NCI-H2081 treated with DMSO at 0.1 percent for 48 hours (cell line): ENCODE measurements around the gene RTP2.
A peak's percentile ranks its signal among the peaks of the same experiment; 100 is the strongest.

Source experiments
- DNase-seq: peaks from one replicate; lab custom pipeline; 2025; lab: John Stamatoyannopoulos, UW

The RTP2 gene

GRCh38 chr3:187738331-187739093 lies 36.2 kb upstream of the RTP2 start:
- peak; percentile 49 for DNase-seq

- no peak for DNase-seq
Observed at GRCh38 chr3:187738071-187738330, 35.6 kb upstream of the RTP2 start.

GRCh38 chr3:187737368-187738070 lies 35.2 kb upstream of the RTP2 start:
- DNase-seq = no peak

GRCh38 chr3:187737006-187737367 lies 34.6 kb upstream of the RTP2 start:
- no peak for DNase-seq

GRCh38 chr3:187736418-187736871 lies 34.1 kb upstream of the RTP2 start:
- DNase-seq = no peak

GRCh38 chr3:187735837-187736236 lies 33.5 kb upstream of the RTP2 start:
- no peak for DNase-seq

- DNase-seq = no peak
Observed at GRCh38 chr3:187735383-187735782, 33.0 kb upstream of the RTP2 start.

GRCh38 chr3:187734841-187735240 lies 32.5 kb upstream of the RTP2 start:
- no peak for DNase-seq

GRCh38 chr3:187733371-187733770 lies 31.0 kb upstream of the RTP2 start:
- DNase-seq = no peak

GRCh38 chr3:187729598-187729997 lies 27.2 kb upstream of the RTP2 start:
- no peak for DNase-seq

GRCh38 chr3:187728940-187729583 lies 26.7 kb upstream of the RTP2 start:
- no peak for DNase-seq

GRCh38 chr3:187728248-187728647 lies 25.9 kb upstream of the RTP2 start:
- no peak for DNase-seq

- DNase-seq = no peak
Observed at GRCh38 chr3:187726564-187726963, 24.2 kb upstream of the RTP2 start.

GRCh38 chr3:187725653-187726370 lies 23.5 kb upstream of the RTP2 start:
- DNase-seq = no peak

GRCh38 chr3:187725224-187725623 lies 22.9 kb upstream of the RTP2 start:
- DNase-seq = no peak

- no peak for DNase-seq
Observed at GRCh38 chr3:187722206-187722612, 19.9 kb upstream of the RTP2 start.

- DNase-seq = no peak
Observed at GRCh38 chr3:187721055-187721454, 18.7 kb upstream of the RTP2 start.

GRCh38 chr3:187720337-187720670 lies 17.9 kb upstream of the RTP2 start:
- no peak for DNase-seq

GRCh38 chr3:187719628-187720336 lies 17.4 kb upstream of the RTP2 start:
- DNase-seq = no peak

- DNase-seq = no peak
Observed at GRCh38 chr3:187718802-187719201, 16.4 kb upstream of the RTP2 start.

- no peak for DNase-seq
Observed at GRCh38 chr3:187717572-187717971, 15.2 kb upstream of the RTP2 start.

GRCh38 chr3:187714404-187714979 lies 12.1 kb upstream of the RTP2 start:
- peak; percentile 28 for DNase-seq
